Measurements from ENCODE around the gene BIRC3.

- TF ChIP-seq CTCF (IDR thresholded peaks at IDR 0.05): no peak
- TF ChIP-seq RAD21 (conservative IDR thresholded peaks at IDR 0.05 in 1 of 2, IDR thresholded peaks at IDR 0.05 in 1 of 2): no peak
- TF ChIP-seq NFE2L2 (conservative IDR thresholded peaks at IDR 0.05; ENCODE audit: low read length): no peak
- TF ChIP-seq ESRRA (IDR thresholded peaks at IDR 0.05; ENCODE audit: borderline replicate concordance, low read length): no peak
- TF ChIP-seq PBX3 (IDR thresholded peaks at IDR 0.05): no peak
- no peak for TF ChIP-seq REST (IDR thresholded peaks at IDR 0.05)
- TF ChIP-seq HDAC2 (IDR thresholded peaks at IDR 0.05): no peak
- no peak for TF ChIP-seq USF2 (IDR thresholded peaks at IDR 0.05)
- no peak for TF ChIP-seq CHD2 (IDR thresholded peaks at IDR 0.05; ENCODE audit: low read length, partially characterized antibody)
Measured at GRCh38 chr11:102286292-102286691, 31.0 kb upstream of the BIRC3 start.
